ENCODE results near the gene LDHB.
"Not testable (repeated sequence)": the region's sequence is repeated elsewhere in the genome, so short reads cannot be mapped to it uniquely, and the experiment has no call there.

The LDHB gene

GRCh38 chr12:21607701-21608100 lies 49.9 kb downstream of the LDHB start:
- H3K27ac ChIP-seq = no peak overlapping the region
- TF ChIP-seq CTCF (conservative IDR thresholded peaks at IDR 0.05) = peak; percentile 77

- no peak overlapping the region for H3K27ac ChIP-seq
- no peak for TF ChIP-seq CTCF (conservative IDR thresholded peaks at IDR 0.05)
Measured at GRCh38 chr12:21606175-21606574, 51.5 kb downstream of the LDHB start.

DNA sequence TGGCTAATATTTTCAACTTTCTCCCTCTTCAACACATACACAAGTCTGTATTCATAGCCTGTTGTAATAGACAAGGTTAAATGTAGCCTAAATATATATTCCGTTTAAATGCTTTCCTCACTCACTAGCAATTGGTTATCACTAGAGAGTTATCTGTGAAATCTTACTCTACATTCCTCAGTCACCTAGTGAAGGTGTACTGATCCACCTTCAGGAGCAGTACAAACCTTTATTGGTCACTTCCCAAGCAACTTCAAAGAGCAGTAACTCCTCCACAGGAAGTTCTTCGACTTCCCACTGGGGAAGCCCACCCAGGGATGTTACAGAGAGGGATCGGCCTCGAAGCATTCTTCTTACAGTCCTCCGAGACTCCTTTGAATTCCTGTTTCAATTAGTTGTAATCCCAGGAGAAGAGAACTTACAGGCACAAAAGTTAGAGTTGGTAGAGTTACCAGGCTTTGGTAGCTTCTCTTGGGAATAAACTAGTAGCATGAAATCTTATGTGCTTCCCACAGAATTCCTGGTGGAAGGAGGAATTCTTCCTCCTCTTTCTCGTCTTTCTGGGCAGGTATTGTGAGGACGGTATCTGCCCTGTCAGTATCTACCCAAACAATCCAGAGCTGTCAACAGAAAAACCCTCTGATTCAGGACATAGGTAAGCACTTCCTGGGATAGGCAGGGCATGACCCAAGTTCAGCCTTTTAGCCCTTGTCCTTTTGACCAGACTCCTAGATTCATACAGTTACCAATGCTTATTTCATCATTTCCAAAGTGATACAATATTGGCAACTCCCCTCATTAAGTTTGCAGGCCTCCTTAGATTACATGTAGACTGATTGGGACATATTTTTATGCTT lies 53.2 kb downstream of the LDHB start, which contains the start of gene GYS2:
TSS of gene GYS2 (minus strand) at position 603 of the 857 bp plus-strand sequence. CDS start at position 348, 255 bp downstream.
- no peak within 1 kb of the TSS for H3K27ac ChIP-seq
- TF ChIP-seq CTCF (conservative IDR thresholded peaks at IDR 0.05) = no peak

DNA sequence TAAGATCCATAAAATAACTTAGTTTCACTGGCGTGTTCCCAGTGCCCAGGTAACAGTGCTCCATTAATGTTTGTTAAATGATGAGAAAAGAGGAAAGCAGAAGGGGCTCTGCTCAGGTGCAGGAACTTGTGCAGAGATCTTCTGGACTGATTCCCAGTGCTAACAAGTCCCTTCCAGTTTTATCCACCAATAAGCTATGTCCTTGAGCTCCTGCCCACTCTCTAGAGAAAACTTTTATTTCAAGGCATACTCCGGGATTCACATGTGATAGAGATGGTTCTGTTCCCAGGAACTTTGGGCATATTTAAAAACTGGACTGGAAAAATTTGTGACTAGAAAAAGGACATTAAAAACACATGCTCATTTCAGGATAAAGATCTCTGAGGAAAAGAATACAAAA lies 54.9 kb downstream of the LDHB start:
- no peak overlapping the region for H3K27ac ChIP-seq

DNA sequence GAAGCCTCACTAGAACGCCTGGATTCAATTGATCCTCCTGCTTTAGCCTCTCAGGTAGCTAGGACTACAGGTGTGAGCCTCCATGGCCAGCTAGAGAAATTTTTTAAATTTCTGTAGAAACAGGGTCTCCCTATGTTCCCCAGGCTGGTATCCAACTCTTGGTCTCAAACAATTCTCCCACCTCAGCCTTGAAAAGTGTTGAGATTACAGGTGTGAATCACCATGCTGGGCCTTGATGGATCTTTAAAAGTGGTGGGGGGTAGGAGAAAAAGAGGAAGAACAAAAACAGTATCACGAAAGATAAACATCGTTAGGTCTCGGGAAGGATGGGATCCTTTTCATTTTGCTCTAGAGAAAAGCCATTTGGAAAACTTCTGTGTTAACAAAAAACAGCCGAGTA lies 57.4 kb downstream of the LDHB start:
- no peak overlapping the region for H3K27ac ChIP-seq
- TF ChIP-seq CTCF (conservative IDR thresholded peaks at IDR 0.05) = no peak

More for the DNA sequence above, 54.9 kb downstream of the LDHB start:
- no peak for TF ChIP-seq CTCF (conservative IDR thresholded peaks at IDR 0.05)

GRCh38 chr12:21599143-21599999 lies 58.3 kb downstream of the LDHB start:
- TF ChIP-seq CTCF (conservative IDR thresholded peaks at IDR 0.05) = no peak
- no peak overlapping the region for H3K27ac ChIP-seq

- no peak for TF ChIP-seq CTCF (conservative IDR thresholded peaks at IDR 0.05)
- H3K27ac ChIP-seq = no peak overlapping the region
Measured at GRCh38 chr12:21598651-21599050, 59.0 kb downstream of the LDHB start.

- H3K27ac ChIP-seq = not testable (repeated sequence)
Measured at GRCh38 chr12:21595356-21595755, 62.3 kb downstream of the LDHB start.

All from VCaP (cell line).